ENCODE data around the gene SIAH1.

DNA sequence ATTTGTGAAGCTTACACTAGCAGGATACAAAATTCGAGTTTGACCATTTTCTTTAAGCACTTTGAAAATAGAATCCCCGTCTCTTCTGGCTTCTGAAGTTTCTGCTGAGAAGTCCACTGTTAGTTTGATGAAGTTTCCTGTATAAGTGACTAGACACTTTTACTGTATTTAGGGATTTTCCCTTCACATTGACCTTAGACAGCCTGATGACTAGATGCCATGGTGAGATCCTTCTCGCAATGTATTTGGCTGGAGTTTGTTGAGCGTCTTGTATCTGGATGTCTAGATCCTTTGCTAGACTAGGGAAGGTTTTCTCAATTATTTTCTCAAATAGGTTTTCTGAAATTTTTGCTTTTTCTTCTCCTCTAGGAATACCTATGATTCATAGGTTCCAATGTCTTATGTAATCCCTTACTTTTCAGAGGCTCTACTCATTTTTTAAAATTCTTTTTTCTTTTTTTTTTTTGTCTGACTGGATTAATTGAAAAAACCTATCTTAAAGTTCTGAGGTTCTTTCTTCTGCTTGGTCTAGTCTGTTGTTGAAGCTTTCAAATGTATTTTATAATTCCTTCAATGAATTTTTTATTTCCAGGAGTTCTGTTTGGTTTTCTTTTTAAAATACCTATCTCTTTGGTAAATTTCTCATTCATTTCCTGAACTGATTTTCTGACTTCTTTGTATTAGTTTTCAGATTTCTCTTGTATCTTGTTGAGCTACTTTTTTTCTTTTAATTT is 74.1 kb downstream of the SIAH1 start:
- TF ChIP-seq, protein P1, sequence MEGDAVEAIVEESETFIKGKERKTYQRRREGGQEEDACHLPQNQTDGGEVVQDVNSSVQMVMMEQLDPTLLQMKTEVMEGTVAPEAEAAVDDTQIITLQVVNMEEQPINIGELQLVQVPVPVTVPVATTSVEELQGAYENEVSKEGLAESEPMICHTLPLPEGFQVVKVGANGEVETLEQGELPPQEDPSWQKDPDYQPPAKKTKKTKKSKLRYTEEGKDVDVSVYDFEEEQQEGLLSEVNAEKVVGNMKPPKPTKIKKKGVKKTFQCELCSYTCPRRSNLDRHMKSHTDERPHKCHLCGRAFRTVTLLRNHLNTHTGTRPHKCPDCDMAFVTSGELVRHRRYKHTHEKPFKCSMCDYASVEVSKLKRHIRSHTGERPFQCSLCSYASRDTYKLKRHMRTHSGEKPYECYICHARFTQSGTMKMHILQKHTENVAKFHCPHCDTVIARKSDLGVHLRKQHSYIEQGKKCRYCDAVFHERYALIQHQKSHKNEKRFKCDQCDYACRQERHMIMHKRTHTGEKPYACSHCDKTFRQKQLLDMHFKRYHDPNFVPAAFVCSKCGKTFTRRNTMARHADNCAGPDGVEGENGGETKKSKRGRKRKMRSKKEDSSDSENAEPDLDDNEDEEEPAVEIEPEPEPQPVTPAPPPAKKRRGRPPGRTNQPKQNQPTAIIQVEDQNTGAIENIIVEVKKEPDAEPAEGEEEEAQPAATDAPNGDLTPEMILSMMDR (IDR thresholded peaks at IDR 0.05; ENCODE audit: control extremely low read depth in 1 of 3, insufficient read depth in 1 of 3, low read depth in 1 of 3, low read length in 3 of 3) = no peak
- TF ChIP-seq EP300 (IDR thresholded peaks at IDR 0.05; ENCODE audit: borderline replicate concordance in 1 of 2, low read depth in 2 of 2, low read length in 2 of 2) (no peak), EZH2 (IDR thresholded peaks at IDR 0.05; ENCODE audit: low read depth, low read length, severe bottlenecking) (no peak), JUND (IDR thresholded peaks at IDR 0.05; ENCODE audit: low read length) (no peak), SIX5 (IDR thresholded peaks at IDR 0.05; ENCODE audit: low read depth, low read length) (no peak), RAD21 (IDR thresholded peaks at IDR 0.05 in 1 of 2, conservative IDR thresholded peaks at IDR 0.05 in 1 of 2; ENCODE audit: low read depth in 2 of 2, low read length in 2 of 2) (no peak), POLR2AphosphoS5 (IDR thresholded peaks at IDR 0.05; ENCODE audit: low read depth, low read length) (no peak), SP4 (IDR thresholded peaks at IDR 0.05; ENCODE audit: low read length) (no peak), RXRA (IDR thresholded peaks at IDR 0.05; ENCODE audit: insufficient read depth, low read depth, low read length) (no peak), POLR2A (IDR thresholded peaks at IDR 0.05; ENCODE audit: control extremely low read depth in 1 of 2, low read depth in 2 of 2, low read length in 2 of 2) (no peak), BACH1 (IDR thresholded peaks at IDR 0.05; ENCODE audit: low read length) (no peak), CHD2 (IDR thresholded peaks at IDR 0.05; ENCODE audit: low read length) (no peak), NRF1 (IDR thresholded peaks at IDR 0.05; ENCODE audit: low read depth, low read length) (no peak)
- TF ChIP-seq, protein P2, sequence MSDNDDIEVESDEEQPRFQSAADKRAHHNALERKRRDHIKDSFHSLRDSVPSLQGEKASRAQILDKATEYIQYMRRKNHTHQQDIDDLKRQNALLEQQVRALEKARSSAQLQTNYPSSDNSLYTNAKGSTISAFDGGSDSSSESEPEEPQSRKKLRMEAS (IDR thresholded peaks at IDR 0.05) = no peak

All from H1 (cell line).